ENCODE measurements around the gene ANKFN1.

DNA sequence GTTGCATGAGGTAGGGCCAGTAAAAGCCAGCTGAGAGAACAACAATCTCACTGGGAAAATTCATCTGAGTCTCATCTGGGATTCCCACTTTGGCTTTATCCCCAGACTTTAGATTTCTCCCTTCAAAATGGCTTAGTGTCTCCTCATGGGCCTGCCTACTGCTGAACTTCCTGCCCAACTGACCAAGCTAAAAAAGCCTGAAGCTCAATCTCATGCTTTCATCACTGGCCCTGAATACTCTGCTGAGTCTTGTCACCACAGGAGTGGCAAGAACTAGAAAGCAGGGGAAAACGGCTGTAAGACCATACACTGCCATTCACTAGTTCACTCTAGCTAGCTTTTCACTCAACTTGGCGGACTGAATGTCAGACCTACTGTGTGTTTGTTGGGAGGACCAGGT is 343.9 kb downstream of the ANKFN1 start:
- TF ChIP-seq, protein P1, sequence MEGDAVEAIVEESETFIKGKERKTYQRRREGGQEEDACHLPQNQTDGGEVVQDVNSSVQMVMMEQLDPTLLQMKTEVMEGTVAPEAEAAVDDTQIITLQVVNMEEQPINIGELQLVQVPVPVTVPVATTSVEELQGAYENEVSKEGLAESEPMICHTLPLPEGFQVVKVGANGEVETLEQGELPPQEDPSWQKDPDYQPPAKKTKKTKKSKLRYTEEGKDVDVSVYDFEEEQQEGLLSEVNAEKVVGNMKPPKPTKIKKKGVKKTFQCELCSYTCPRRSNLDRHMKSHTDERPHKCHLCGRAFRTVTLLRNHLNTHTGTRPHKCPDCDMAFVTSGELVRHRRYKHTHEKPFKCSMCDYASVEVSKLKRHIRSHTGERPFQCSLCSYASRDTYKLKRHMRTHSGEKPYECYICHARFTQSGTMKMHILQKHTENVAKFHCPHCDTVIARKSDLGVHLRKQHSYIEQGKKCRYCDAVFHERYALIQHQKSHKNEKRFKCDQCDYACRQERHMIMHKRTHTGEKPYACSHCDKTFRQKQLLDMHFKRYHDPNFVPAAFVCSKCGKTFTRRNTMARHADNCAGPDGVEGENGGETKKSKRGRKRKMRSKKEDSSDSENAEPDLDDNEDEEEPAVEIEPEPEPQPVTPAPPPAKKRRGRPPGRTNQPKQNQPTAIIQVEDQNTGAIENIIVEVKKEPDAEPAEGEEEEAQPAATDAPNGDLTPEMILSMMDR (conservative IDR thresholded peaks at IDR 0.05; ENCODE audit: low read length) = no peak
- TF ChIP-seq EZH2phosphoT487 (IDR thresholded peaks at IDR 0.05; ENCODE audit: borderline replicate concordance) = no peak

Data from Loucy (cell line).